GM18520 (cell line): ENCODE results near the gene CFD.
A peak's percentile ranks its signal among the peaks of the same experiment; 100 is the strongest.
"Not testable (repeated sequence)": the region's sequence is repeated elsewhere in the genome, so short reads cannot be mapped to it uniquely, and the experiment has no call there.

Source experiments
- ATAC-seq: cut with Tn5 transposase; IDR thresholded peaks from one replicate; pipeline ENCODE4 v1.9.1; 2021; ENCODE audit not compliant: unreplicated experiment

CFD gene

GRCh38 chr19:887599-887998 is 28.1 kb downstream of the CFD start:
- no peak for ATAC-seq

- no peak for ATAC-seq
Measured at GRCh38 chr19:888581-889385, 29.3 kb downstream of the CFD start.

DNA sequence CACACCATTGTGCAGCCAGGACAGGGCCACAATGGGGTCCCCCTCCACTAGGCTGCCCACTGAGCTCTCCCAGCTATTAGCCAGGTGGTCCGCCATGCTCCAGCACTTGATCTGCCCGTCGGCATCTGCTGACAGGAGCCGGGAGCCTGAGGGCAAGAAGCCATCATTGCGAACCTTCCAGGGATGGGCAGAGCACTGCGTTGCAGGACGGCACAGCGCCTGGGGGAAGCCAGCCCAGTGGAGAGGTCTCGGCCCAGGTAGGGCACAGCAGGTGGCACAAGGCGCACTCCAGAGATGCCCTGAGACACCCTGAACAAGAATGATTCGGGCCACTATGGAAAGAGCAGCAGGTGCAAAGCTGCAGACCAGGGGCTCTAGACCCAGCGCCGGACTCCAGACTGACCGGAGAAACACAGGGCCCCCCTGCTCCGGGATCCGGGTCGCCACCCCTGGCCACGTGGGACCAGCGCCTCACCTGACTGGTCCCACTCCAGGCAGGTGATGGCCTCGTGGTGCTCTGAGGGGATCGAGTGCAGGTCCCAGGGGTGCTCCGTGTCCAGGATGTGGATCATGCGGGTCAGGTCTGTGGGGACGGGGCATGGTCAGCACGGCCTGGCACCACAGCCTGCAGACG is 30.3 kb downstream of the CFD start:
- ATAC-seq = no peak

- ATAC-seq = no peak
Measured at GRCh38 chr19:890831-891230, 31.4 kb downstream of the CFD start.

DNA sequence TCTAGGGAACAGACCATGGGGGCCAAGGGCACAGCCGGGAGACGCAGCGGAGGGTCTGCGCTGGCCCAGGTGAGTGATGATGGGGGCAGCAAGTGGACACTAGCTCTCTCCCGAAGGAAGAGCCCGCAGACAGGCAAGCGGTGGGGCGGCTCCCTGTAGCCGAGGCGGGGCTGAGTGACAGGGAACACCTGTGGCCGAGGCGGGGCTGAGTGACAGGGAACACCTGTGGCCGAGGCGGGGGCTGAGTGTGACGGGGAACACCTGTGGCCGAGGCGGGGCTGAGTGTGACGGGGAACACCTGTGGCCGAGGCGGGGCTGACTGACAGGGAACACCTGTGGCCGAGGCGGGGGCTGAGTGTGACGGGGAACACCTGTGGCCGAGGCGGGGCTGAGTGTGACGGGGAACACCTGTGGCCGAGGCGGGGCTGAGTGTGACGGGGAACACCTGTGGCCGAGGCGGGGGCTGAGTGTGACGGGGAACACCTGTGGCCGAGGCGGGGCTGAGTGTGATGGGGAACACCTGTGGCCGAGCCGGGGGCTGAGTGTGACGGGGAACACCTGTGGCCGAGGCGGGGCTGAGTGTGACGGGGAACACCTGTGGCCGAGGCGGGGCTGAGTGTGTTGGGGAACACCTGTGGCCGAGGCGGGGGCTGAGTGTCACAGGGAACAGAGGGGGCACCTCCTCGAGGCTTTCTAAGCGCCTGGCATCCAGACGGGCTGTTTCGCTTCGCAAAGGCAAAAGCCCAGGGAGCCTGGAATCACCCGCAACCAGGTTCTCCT is 32.1 kb downstream of the CFD start:
- ATAC-seq = not testable (repeated sequence)

GRCh38 chr19:892243-892893 is 32.9 kb downstream of the CFD start:
- ATAC-seq = no peak

DNA sequence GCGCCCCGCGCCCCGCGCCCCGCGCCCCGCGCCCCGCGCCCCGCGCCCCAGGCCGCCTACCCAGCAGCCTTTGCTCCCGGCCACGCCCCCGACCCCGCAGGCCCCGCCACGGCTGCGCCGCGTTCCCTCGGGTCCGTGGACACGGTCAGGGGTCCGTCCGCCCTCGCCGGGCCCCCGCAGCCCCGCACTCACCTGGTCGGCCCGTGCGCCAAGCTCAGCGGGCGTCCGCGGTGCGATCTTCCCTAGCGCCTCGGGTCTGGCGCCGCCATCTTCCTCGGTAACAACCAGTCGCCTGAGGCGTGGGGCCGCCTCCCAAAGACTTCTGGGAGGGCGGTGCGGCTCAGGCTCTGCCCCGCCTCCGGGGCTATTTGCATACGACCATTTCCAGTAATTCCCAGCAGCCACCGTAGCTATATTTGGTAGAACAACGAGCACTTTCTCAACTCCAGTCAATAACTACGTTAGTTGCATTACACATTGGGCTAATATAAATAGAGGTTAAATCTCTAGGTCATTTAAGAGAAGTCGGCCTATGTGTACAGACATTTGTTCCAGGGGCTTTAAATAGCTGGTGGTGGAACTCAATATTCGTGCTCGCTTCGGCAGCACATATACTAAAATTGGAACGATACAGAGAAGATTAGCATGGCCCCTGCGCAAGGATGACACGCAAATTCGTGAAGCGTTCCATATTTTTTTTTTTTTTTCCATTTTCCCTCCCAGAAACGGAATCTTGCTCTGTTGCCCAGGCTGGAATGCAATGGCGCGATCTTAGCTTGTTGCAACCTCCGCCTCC is 33.6 kb downstream of the CFD start, which contains the start of the genes MED16 and RNU6-9:
Gene MED16 (minus strand): TSS at position 294 of the 796 bp plus-strand sequence. CDS start 2,056 bp downstream, outside the sequence.
Gene RNU6-9 (plus strand): TSS at position 591 of the 796 bp plus-strand sequence.
- peak; percentile 77 for ATAC-seq

DNA sequence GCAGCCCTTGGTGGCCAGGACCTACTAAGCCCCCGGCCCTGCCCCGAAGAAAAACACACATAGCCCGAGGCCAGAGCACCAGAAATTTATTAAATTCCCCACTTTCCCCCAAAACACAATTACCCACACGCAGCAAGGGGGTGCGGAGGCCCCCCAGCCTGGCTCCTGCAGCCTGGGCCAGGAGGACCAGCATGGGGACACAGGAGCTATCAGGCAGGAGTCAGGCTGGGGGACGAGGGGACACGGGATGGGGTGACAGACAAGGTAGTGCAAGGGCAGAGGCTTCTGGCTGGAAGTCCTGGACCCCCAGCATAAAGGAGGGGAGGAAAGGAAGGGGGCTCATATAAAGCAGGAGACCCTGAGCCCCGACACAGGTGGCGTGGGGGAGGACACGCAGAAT is 37.0 kb downstream of the CFD start:
- ATAC-seq = no peak

GRCh38 chr19:896999-897398 is 37.5 kb downstream of the CFD start:
- ATAC-seq = no peak

DNA sequence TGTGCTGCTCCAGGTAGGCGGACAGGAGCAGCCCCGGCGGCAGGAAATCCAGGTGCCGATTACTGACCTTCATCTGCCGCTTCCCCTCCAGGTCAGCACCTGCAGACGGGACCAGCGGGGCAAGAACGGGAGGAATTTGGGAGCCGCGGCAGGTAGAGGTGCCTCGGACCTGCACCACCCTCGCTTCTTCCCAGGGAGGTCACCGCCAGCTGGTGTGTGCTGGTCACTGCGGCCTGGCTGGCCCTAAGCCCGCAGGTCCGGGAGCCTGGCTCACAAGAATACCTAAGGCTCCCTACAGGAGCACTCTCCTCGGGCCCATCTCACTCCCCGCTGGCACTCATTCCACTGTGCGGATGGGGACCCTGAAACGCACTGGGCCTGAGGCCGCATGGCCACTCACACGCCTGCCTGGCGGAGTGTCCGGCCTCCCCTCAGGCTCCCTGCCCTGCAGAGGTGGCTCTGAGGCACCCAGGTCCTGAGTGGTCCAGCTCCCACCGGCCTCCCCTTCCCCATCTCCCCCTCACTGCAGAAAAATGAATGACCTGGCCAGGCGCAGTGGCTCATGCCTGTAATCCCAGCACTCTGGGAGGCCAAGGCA is 38.1 kb downstream of the CFD start:
- no peak for ATAC-seq

GRCh38 chr19:898663-899062 is 39.2 kb downstream of the CFD start:
- ATAC-seq = no peak

GRCh38 chr19:899336-900042 is 40.0 kb downstream of the CFD start:
- ATAC-seq = no peak

DNA sequence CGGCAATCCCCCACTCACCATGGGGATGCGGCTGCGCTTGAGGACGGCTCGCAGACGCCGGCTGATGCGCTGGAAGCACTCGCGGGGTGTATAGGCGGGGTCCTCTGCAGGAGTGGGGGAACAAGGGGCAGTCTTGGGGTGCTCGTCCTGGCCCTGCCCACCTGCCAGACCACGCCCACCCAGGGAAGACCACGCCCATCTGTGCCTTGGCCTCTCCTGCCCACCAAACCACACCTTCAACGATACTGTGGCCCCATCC is 40.5 kb downstream of the CFD start:
- ATAC-seq = no peak

GRCh38 chr19:900302-901111 is 41.0 kb downstream of the CFD start:
- no peak for ATAC-seq

DNA sequence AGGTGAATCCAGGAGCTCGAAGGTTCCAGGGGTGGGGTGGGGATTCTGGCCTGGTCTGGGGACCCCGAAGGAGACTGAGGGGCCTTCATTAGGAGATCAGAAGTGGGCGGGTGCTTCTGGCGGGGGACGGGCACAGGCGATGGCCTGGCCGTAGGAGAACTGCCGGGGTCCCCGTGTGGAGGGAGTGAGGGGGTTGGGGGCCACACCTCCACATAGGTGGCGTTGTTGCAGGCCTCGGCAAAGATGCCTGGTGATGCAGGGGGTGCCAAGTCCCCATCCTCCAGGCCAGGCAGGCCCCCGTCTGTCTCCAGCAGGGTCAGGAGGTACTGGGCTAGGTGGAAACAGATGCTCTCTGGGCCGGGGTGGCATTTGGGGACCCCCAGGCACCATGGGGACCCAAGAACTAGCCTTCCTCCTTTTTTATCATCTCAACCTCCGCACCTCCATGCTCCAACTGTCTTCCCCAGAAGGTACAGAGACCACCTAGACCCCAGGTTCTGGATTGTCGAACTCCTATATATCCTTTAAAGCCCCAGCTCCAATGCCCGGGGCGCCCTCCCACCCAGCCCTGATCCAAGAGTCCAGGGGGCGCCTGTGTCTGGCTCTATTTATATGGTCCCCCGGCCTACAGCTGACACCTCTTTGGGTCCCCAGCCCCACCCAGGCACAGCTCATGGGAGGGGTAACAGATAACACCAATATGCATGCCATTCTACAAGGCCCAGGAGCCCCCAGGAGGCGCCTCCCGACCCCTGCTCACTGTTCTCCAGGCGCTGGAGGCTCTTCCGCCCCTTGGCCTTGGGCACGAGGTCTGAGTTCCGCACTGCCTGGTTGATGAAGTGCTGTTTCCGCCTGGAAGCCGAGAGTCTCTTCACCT is 42.0 kb downstream of the CFD start:
- no peak for ATAC-seq

- ATAC-seq = no peak
Measured at GRCh38 chr19:902093-902370, 42.6 kb downstream of the CFD start.

GRCh38 chr19:902446-903226 is 43.2 kb downstream of the CFD start:
- ATAC-seq = no peak
